GM18526 (cell line): Measurements from ENCODE around the gene GPRIN3.

Experiments used
- POLR2A ChIP-seq: IDR thresholded peaks from 3 replicates; pipeline ENCODE4 v1.6.1; 2011; ENCODE audit not compliant: insufficient read length; ENCODE audit errors: extremely low read depth

GPRIN3 gene

DNA sequence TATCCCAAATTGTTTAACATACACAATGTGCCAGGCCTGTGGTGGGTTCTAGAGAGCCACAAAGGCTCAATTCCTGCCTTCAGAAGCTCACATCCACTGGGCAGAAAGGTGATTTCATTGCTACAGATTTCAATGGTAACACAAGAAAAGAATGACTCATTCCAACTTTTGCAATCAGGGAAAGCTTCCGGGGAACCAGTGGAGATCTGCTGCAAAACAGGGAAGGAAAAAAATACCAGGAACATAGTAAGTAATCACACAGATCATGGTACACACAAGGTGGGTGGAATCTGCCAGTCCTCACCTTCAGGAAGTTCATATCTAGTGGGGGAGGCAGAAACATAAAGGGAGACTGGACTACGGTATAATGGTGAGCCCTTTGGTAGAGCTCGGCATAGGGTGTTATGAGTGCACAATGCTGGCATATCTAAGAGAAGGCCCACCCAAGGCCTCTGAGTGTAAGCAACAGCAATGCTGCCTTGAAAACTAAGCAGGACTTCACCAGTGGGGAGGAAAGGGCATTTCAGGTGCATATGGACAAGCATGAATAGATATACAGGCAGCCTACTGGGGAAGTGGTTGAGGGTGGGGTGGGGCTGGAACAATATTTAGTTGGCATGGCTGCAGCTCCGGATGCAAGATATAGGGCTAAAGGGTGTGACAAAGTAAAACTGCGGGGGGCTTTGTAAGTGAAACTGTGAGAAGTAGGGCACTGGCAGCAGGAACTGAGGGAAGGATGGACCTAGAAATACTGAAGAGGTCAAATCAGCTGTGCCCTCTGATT is 24.2 kb downstream of the GPRIN3 start:
- no peak for TF ChIP-seq POLR2A

DNA sequence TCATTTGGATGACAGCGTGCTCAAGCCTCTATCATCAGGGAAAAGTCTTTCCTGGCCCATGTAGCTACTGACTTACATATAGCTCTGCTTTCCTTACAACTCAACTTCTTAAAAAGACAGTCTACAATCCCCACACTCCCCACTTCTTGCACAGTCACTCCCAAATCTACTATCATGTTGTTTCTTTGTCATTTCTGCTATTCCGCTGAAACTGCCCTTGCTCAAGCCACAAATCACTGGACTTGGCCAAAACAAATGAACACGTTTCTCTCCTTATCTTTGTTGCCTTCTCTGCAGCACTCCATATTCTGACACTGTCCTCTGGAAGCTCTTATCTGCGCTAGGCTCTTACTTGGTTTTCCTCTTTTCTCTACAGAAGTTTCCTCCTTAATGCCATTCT is 28.2 kb downstream of the GPRIN3 start:
- no peak for TF ChIP-seq POLR2A

DNA sequence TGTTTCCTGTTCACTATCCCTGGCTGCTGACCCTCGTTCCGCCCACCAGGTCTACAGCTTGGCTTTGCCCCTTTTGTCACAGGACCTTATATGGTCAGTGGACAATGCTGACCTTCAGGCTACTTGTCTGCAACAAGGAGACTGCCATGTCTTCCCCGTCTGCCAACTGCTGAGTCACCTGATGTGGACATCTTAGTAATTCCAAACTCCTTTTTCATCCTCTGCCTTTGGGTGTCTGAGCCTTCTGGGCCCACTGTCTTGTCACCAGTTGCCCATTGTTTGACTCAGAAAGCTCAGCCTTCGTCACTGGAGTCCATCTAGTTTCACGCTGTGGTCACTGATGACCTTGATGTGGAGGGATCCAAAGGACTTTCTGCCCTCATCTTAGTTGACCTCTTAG is 30.2 kb downstream of the GPRIN3 start:
- TF ChIP-seq POLR2A: no peak

DNA sequence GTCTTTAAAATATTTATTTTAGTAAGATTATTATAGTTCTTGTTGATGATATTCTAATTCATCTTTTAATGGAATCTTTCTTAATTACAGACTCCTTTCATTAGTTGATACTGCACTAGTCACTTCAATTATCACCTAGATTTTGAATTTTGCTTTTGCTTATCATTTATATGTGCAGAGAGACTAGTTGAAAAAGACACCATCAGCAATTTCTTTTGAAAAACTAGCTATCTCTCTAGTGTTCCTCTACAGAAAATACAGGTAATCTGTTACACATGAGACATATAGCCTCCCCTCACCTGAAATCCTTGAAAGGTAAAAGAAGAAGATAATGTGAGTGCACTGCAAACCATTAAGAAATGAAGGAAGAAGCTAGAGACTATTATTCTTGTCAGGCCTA is 31.3 kb downstream of the GPRIN3 start:
- no peak for TF ChIP-seq POLR2A

DNA sequence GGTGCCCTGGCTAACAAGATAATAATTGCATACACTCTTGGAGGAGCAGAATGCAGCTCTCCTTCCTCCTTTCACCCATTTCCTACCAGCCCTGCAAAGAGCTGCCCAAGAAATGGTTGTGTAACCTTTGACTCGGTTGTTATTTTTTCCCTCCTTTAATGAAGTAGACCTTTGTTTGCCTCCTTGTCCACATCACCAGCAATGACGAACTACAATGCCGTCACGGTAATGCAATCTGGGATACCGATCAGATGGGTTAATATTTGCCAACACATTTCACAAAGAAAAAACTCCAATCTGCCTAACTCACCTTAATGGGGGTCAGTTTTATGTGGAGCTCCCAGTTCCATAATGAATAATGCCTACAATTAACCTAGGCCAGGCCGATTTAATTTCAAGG is 32.0 kb downstream of the GPRIN3 start:
- TF ChIP-seq POLR2A: no peak

DNA sequence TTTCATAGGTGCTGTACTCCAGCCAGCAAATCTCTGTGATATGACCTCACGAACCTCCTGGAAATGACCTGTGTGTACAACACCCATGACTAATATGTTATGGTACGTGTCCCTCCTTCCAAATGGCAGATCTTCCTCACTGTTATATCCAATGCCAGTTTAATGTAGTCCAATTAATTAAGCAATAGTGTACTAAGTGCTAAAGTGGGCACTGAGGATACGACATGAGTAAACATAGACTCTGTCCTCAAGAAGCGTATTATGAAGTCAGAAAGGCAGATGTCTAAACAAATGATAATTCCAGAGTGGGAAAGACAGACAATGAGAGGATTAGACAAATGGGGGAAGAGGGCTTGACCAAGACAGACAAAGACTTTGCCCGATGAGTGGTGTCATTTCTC is 33.9 kb downstream of the GPRIN3 start:
- no peak for TF ChIP-seq POLR2A

DNA sequence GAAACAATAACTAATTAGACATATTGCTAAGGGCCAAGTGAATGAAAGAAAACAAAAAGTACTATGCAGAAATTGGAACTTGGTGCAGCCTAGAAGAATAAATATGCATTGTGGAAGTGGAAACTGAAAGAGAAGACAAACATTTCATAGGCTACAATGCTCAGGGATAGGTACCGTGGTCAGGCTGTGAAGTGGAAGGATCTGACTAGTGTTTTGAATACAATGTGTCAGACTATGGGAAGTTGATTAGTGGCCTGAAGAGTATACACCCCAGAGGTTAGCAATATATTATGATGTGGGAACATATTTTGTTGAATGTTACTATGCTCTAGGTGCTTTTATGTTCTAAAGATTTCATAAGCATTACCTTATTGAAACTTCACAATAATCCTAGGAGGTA is 36.8 kb downstream of the GPRIN3 start:
- TF ChIP-seq POLR2A: no peak

DNA sequence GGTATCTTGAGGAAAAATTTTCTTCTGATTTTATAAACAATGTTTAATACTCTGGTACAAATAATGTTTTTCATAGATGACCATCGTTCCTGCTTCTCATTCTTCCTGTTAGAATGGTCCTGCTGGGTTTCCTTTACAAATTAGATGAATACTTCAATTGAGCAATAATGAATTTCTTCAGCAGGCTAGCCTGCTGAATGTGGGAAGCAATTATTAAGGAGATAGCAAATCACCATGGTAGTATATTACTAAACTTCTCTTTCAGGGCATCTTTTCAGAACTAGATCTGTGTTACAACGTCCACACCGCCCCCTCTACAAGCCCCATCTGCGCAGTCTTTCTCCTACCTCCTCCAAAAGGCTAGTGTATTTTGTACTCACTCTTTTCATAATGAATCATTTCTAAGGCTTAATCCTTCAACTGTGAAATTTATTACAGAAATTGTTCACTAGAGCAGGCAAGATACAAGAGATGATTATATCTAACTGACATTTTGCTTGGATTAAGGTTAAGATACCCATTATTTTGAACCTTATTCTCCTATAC is 38.4 kb downstream of the GPRIN3 start:
- TF ChIP-seq POLR2A: no peak

DNA sequence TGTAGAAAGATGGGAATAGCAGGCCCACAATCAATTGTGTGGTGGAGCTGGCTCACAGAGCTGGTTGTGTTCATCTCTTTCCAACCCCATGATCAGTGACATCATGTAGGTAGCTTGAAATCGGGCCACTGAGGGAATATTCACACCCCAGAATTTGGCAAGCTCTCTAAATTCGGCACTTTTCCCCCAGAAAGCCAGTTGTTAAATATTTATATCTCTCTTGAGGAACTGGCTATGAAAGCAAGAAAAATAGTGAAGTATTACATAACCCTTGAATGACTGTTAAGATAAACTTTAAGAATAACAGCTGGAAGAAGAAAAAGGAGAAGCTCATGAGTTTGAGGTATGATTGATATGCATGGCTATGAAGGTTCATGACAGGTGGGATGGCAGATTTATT is 38.9 kb downstream of the GPRIN3 start:
- TF ChIP-seq POLR2A: no peak

DNA sequence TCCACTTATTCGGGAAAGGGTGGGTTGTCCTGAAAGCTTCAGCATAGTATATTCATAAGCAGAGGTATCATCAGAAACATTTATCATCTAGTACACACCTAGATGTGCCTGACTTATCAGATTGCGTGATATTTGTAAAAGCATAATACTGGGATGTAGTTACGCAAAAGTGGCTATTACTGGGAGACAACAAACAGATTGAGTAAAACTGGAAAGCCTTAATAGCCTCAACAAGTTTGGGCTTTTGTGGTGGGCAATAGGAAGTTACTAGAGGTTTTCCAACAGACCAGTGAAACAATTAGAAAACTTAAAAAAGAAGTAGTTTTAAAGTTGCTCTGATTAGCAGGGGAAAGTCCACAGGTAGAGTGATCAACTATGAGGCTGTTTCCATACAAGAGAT is 39.8 kb downstream of the GPRIN3 start:
- no peak for TF ChIP-seq POLR2A

DNA sequence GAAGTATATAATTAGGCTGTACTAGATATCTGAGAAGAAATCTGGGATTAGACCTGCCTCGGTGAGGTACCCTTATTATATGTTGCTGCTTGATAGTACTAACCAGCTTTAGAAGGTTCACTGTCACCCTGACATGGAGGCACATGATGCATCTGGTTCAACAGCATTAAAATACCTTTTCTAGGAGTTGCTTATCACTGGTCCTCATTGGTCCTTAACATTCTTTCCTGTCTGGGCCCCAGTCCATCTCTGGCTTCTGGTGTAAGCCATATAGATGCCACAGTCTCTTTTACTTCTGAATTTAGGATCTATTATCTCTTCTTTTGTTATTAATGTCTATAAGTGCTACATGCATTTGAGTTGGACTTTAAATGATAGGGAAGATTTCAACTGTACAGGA is 40.2 kb downstream of the GPRIN3 start:
- no peak for TF ChIP-seq POLR2A

DNA sequence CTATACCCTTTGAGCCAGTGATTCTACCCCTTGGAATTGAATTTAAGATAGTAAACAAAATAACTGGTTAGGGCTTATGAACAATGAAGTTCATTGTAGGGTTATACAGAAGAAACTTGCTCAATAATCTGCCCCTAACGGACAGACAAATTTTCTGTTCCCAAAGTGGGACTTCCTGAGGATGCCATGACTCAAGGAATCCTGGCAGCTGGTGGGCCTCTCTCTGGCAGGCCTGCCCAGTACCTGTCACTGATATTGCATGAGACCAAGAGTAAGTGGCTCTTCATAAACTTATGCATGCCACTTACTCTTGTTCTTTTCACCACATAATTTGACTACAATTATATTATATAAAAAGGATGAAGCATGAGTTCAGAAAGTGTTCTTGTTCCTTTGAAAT is 41.5 kb downstream of the GPRIN3 start:
- TF ChIP-seq POLR2A: no peak

DNA sequence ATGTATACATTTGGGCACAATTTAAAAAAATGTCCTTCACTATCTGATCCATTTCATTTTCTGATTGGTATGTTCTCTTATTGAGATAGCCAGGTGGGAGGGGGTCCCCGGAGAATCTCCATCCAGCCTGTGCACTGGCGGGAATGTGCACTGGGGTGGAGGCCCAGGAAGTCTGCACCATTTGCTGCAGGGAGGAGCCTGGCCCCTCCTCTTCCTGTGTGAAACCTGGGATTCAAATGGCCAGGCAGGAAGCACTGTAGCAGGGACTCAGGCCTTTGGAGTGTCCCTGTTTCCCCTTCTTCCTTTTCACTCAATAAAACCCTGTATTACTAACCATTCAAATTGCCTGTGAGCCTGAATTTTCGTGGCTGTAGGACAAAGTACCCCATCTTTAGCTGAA is 44.3 kb downstream of the GPRIN3 start:
- TF ChIP-seq POLR2A: no peak

DNA sequence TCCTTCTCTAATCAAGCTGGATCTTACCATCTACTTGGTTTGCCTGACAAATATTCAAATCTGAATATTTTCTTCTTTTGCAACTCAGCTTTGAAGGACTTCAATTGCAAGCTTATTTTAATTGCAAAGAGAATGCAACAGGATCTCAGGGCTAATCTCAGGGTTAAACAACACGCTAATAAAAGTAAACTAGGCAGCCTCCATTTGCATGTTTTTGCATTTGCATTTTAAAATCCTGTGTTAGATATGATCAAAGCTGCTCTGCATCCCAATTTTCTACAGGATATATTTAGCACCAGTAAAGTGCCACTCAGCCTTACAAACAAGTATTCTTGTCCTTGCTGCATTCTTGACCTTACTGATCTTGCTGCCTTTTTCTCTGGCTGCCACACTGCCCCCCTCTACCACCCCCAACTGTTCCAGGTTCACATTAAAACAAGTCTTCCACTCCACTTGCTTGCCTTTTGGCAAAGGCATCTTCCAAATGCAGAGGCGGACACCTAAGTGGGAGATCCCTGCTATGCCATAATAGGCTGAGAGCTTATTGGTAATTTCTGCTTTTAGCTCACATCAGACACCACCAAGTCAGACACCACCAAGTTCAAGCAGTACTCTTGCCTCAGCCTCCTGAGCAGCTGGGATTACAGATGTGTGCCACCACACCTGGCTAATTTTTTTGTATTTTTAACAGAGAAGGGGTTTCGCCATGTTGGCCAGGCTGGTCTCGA is 48.1 kb downstream of the GPRIN3 start:
- no peak for TF ChIP-seq POLR2A

DNA sequence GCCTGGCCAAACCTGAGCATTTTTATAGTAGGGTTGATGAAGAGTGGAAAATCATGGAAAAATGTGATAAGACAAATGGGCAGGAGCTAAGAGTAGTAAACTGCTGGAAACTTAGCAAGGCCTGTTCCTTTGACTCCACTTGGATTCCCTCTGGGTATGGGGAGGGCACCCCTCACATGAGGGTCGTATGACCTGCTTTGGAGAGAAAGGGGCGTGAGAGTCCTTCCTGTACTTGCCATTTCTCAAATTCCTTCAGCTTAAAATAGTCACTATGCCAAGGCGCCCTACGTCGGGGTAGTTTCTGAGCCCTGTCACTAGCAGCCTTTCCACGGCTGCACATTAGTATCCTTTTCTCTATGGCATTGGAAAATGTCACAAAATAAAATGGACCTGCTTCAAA is 49.1 kb downstream of the GPRIN3 start:
- no peak for TF ChIP-seq POLR2A

DNA sequence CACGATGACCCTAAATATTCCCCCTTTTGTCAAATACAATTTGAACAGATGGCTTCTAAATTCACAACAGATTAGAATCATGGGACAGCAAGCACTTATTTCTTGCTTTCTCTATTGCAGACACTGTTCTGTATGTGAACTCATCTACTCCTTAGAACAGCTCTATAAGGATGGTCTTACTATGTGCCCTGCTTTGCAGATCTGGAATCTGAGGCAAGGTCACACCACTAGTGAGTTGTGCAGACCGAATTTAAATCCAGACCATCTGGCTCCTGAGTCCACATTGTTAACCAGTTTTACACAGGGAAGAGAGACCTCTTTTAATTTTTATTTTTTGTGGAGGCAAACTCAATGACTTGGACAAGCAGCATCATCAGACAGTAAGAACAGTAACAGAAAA is 50.2 kb downstream of the GPRIN3 start:
- TF ChIP-seq POLR2A: no peak
